Measurements from ENCODE around the gene FAM162B.
"Not testable (repeated sequence)": the region's sequence is repeated elsewhere in the genome, so short reads cannot be mapped to it uniquely, and the experiment has no call there.

FAM162B gene

GRCh38 chr6:116764961-116765841, at the start of gene FAM162B:
Gene FAM162B (minus strand): TSS chr6:116765719. CDS start chr6:116765576, 143 bp downstream.
- DNase-seq (ENCODE audit: low read depth in 1 of 2, low spot score in 1 of 2) = no peak

- DNase-seq (ENCODE audit: low read depth in 1 of 2, low spot score in 1 of 2) = no peak
These were observed 46.6 kb upstream of the FAM162B start for GRCh38 chr6:116812051-116812650.

GRCh38 chr6:116801971-116802370, 36.5 kb upstream of the FAM162B start:
- DNase-seq (ENCODE audit: low read depth in 1 of 2, low spot score in 1 of 2) = no peak

GRCh38 chr6:116799945-116800344, 34.4 kb upstream of the FAM162B start:
- no peak for DNase-seq (ENCODE audit: low read depth in 1 of 2, low spot score in 1 of 2)

DNA sequence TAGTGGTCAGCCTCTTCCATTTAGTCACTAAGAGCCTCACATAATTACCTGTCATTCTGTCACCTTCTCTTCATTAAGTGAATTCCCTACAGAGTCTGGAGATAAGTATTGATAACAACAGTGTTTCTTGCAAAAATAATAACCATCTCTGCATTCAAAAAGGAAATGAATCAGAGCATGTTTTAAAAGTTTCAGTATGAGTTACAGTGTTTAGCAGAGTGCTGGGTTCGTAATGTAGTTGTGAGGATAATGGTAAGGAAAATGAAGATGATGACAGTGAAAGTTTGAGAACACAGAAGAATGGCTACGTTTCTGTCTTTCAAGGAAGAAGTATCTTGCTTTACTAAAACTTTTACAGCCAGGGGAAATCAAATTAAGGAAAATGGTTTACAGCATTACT, 32.1 kb upstream of the FAM162B start:
- no peak for DNase-seq (ENCODE audit: low read depth in 1 of 2, low spot score in 1 of 2)

- no peak for DNase-seq (ENCODE audit: low read depth in 1 of 2, low spot score in 1 of 2)
These were observed 27.7 kb upstream of the FAM162B start for GRCh38 chr6:116793224-116793623.

GRCh38 chr6:116783852-116784251, 18.3 kb upstream of the FAM162B start:
- DNase-seq (ENCODE audit: low read depth in 1 of 2, low spot score in 1 of 2) = no peak

DNA sequence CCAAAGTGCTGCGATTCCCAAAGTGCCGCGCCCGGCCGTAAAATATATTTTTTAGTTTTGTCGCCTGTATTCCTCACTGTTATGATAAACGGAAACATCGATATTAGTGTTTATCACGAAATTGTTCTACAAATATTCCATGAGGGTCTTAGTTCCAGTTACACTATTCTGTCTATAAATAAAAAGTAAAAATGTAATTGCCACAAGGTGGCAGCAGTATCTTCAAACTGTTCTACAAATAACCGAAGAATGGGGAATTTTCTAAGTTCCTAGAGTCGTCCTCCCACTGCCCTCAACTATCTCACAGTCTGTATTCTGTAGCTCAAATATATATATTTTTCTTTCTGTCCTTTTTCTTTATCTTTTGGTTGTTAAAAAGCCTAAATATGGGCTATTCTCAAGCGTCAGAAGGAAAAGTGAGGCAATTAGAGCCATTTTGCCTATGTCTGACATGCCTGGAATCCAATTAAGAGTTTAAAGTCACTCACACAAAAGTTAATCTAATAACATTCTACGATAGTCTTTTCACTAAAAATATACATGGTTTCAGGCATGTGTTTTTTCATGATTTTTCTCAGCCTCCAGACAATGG, 14.2 kb upstream of the FAM162B start:
- DNase-seq (ENCODE audit: low read depth in 1 of 2, low spot score in 1 of 2) = no peak

- DNase-seq (ENCODE audit: low read depth in 1 of 2, low spot score in 1 of 2) = no peak
These were observed 8.4 kb upstream of the FAM162B start for GRCh38 chr6:116773886-116774285.

GRCh38 chr6:116772450-116772849, 6.9 kb upstream of the FAM162B start:
- DNase-seq (ENCODE audit: low read depth in 1 of 2, low spot score in 1 of 2) = no peak

- no peak for DNase-seq (ENCODE audit: low read depth in 1 of 2, low spot score in 1 of 2)
These were observed 2.2 kb upstream of the FAM162B start for GRCh38 chr6:116767715-116768114.

DNA sequence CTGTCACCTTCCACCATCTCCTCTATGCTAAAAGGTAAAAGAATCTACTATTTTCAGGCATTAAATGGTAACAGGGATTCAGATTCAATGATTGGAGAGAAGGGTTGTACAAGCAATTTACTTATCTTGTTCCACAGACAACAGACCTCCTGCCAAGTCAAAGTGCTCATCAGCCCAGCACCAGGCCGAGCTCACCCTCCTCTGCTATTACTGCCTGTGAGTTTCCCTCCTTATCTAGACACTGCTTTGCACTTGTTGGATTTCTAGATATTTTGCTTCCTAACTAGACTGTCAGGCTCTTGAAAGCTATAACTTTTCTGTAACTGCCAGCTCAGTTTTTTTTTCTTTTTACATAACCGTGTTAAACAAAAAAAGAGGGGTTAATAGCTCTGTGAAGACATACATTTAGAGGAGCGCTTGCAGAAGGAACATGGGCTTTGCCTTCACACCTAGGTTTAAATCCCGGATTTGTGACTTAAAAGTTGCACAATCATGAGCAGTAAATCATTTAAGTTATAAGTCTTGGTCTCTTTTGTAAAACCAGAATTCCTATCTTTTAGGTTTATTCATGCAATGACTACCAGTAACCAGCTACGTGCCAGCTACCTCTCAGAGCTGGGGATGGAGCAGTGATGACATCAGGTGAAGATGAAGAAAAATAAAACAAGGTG, 1.1 kb upstream of the FAM162B start:
- no peak for DNase-seq (ENCODE audit: low read depth in 1 of 2, low spot score in 1 of 2)

DNA sequence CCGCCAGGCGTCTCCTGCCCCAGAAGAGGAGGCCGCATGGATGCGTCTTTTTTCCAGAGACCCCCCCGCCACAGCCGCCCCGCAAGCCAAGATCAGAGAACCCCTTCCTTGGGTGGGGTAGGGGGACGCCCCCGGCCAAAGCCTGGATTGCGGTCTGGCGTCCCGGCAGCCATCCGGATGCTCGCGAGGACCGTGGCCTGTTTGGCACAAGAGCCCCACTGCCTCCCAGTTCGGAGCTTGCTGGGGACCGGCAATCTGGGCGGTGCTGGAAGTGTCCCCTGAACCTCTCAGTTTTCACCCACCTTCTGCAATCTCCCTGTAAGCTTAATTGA, 924 bp downstream of the FAM162B start:
- DNase-seq (ENCODE audit: low read depth in 1 of 2, low spot score in 1 of 2) = no peak

DNA sequence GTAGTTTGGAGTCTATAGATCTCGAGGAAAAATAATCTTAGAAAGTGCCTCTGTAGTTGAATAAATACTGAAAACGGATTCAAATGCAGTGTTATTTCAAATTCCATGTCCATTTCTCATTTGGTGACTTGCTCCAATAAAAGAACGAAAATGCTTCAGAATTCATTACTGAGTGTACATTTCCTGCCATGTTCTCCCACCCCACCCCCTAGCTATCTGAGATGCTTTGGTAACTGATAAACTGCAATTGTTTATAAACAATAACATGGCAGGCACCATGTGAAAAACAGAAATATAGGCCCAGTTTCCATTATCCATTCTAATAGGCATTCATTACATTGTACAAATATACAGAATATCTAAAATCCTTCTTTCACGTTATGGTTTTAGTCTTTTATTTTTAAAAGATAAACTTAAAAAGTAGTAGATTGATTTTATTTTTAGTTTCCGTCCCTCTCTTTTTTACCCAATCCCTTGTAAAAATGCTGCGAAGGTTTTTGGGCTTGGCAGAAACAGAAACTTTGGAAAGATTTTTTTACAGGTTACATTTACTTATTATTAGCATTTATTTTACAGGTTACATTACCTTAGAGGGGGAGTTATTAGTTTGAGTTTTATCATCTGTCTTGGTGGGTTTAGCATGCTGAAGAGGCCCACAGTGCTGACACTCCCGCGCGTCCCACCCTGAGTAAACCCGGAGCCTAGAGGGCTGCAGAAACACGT, 1.5 kb downstream of the FAM162B start:
- no peak for DNase-seq (ENCODE audit: low read depth in 1 of 2, low spot score in 1 of 2)

DNA sequence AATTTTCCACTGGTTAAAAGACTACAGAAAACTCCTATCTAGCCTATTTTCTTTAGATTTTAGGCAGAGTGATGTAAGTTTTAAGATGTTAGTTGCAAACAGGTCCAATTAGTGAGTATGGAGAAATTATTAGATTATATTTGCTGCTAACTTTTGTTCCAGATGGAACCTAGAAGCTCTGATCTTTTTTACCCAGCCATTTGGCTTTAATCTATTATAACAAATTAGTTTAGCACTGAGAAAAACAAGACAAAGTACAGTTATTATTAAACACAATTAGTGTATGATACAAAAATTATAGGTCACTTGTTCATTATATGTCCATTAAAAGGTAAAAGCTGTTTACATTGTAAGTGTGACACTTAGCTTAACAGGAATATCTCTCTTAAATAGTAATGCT, 2.5 kb downstream of the FAM162B start:
- no peak for DNase-seq (ENCODE audit: low read depth in 1 of 2, low spot score in 1 of 2)

DNA sequence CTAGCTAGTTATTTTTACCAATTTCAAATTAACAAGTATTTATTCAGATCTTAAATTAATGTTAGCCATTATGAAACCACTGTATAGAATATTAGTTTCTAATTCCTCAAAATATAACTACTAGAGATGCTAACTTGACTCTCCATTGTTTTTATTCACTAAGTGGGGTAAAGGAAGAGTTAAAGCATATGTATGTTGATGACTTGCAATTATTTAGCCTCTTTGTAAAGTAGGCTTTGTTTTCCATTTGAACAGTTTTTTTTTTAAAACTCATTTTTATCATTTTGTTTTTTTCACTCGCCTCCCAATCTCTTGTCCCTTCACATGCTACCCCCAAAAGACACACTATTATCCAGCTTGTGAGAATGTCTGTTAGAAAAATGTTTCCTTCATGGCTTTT, 3.3 kb downstream of the FAM162B start:
- DNase-seq (ENCODE audit: low read depth in 1 of 2, low spot score in 1 of 2) = no peak

DNA sequence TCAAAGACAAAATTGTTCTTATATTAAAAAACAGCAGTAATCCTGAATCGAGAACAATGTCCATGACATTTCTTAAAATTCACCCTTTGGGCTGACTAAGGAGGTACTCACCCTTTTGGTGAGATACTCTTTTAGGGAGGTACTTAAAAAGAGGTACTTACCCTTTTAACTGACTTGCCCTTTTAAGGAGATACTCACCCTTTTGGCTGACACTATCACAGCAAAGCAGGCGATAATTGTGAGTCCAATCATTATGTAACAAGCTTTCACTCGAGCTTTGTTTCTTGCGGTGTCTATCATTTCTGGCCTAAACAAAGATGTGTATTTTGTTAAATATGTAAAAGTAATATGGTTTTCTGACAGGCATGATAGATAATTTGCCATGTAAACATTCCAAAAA, 3.7 kb downstream of the FAM162B start:
- no peak for DNase-seq (ENCODE audit: low read depth in 1 of 2, low spot score in 1 of 2)

- DNase-seq (ENCODE audit: low read depth in 1 of 2, low spot score in 1 of 2) = no peak
These were observed 20.3 kb downstream of the FAM162B start for GRCh38 chr6:116745176-116745575.

DNA sequence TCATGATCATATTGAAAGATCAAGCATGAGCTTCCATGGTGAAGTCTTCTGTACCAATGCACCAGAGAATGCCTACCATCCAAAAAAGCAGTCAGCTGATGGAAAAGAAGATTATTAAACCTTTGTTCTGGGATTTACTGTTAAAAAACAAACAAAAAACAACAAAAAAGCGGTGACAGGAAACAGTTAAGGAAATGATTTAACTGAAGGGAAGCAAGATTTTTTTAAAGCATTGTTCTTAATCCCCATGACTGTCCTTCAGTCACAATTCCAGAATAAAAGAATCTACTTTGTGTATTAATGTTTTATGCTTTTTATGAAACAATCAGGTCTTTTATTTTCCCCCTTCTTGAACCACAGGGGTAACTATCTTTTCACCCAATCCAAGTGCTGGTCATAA, 23.9 kb downstream of the FAM162B start:
- no peak for DNase-seq (ENCODE audit: low read depth in 1 of 2, low spot score in 1 of 2)

- DNase-seq (ENCODE audit: low read depth in 1 of 2, low spot score in 1 of 2) = not testable (repeated sequence)
These were observed 25.0 kb downstream of the FAM162B start for GRCh38 chr6:116740486-116740885.

GRCh38 chr6:116737004-116737403, 28.5 kb downstream of the FAM162B start:
- DNase-seq (ENCODE audit: low read depth in 1 of 2, low spot score in 1 of 2) = no peak

Measured in activated CD4-positive, alpha-beta T cell treated with anti-CD3 and anti-CD28 coated beads, Interleukin-2, amount 50 U/mL, for 24 hours (primary cell).